ENCODE measurements around the gene MYT1. TPM values are rescaled to one million over a fixed set of nuclear protein-coding genes. Genes with fewer than 3 reads are reported as not detected.

The MYT1 gene
- total RNA-seq, 2 donors from 2014 or later = 2.4 to 4.5 TPM

- TF ChIP-seq CTCF (conservative IDR thresholded peaks at IDR 0.05) = no peak
- 89 to 92% methylated on average over 6 of the region's 6 CpGs for WGBS, 2 experiments (ENCODE audit: insufficient coverage in 1 of 2, insufficient read length in 1 of 2)
- H3K4me1 Mint-ChIP-seq = peaks cover 2% of the 10 kb centered on the region
- Histone ChIP-seq H3K9ac (ENCODE audit: extremely low read depth, low read length, poor library complexity, severe bottlenecking) (no peak overlapping the region), H3K27me3 (ENCODE audit: control insufficient read depth, insufficient read depth, low read length, poor library complexity, severe bottlenecking) (peaks cover 8% of the 10 kb centered on the region), H3K4me1 (ENCODE audit: control insufficient read depth, insufficient read depth, low read length) (no peaks in the 10 kb centered on the region), H3K9me3 (ENCODE audit: control insufficient read depth, low read length) (no peaks in the 10 kb centered on the region), H3K36me3 (ENCODE audit: control insufficient read depth, insufficient read depth, low read length) (no peaks in the 10 kb centered on the region), H3K27ac (ENCODE audit: low read depth, low read length) (no peak overlapping the region), H3K4me3 (ENCODE audit: low read length) (no peak overlapping the region)
- H3K27ac Mint-ChIP-seq = no peak overlapping the region
- DNase-seq = no peak
- H3K9me3 Mint-ChIP-seq = peaks cover 10% of the 10 kb centered on the region
- peaks cover 9% of the 10 kb centered on the region for H3K27me3 Mint-ChIP-seq (ENCODE audit: insufficient read depth)
- peaks cover 10% of the 10 kb centered on the region for H3K36me3 Mint-ChIP-seq (ENCODE audit: low read depth)
- no peak overlapping the region for H3K4me3 Mint-ChIP-seq
These were observed 15.6 kb downstream of the MYT1 start for GRCh38 chr20:64179805-64180204.

GRCh38 chr20:64180673-64181072, 16.4 kb downstream of the MYT1 start:
- no peak for DNase-seq
- TF ChIP-seq CTCF (conservative IDR thresholded peaks at IDR 0.05) = no peak
- peaks cover 2% of the 10 kb centered on the region for H3K4me1 Mint-ChIP-seq
- WGBS, 2 experiments (ENCODE audit: insufficient coverage in 1 of 2, insufficient read length in 1 of 2) = 91 to 97% methylated on average over 6 to 7 of the region's 7 CpGs
- H3K36me3 Mint-ChIP-seq (ENCODE audit: low read depth) = peaks cover 10% of the 10 kb centered on the region
- Histone ChIP-seq H3K27me3 (ENCODE audit: control insufficient read depth, insufficient read depth, low read length, poor library complexity, severe bottlenecking) (peaks cover 8% of the 10 kb centered on the region), H3K4me3 (ENCODE audit: low read length) (no peak overlapping the region), H3K36me3 (ENCODE audit: control insufficient read depth, insufficient read depth, low read length) (no peaks in the 10 kb centered on the region), H3K9ac (ENCODE audit: extremely low read depth, low read length, poor library complexity, severe bottlenecking) (no peak overlapping the region), H3K27ac (ENCODE audit: low read depth, low read length) (no peak overlapping the region), H3K9me3 (ENCODE audit: control insufficient read depth, low read length) (no peaks in the 10 kb centered on the region), H3K4me1 (ENCODE audit: control insufficient read depth, insufficient read depth, low read length) (no peaks in the 10 kb centered on the region)
- H3K9me3 Mint-ChIP-seq = peaks cover 10% of the 10 kb centered on the region
- H3K27ac Mint-ChIP-seq = no peak overlapping the region
- H3K4me3 Mint-ChIP-seq = no peak overlapping the region
- H3K27me3 Mint-ChIP-seq (ENCODE audit: insufficient read depth) = peaks cover 9% of the 10 kb centered on the region

GRCh38 chr20:64181391-64181790, 17.1 kb downstream of the MYT1 start:
- peaks cover 2% of the 10 kb centered on the region for H3K4me1 Mint-ChIP-seq
- H3K27me3 Mint-ChIP-seq (ENCODE audit: insufficient read depth) = peaks cover 7% of the 10 kb centered on the region
- no peaks in the 10 kb centered on the region for H3K36me3 ChIP-seq (ENCODE audit: control insufficient read depth, insufficient read depth, low read length)
- H3K4me3 Mint-ChIP-seq = no peak overlapping the region
- peaks cover 2% of the 10 kb centered on the region for H3K9me3 ChIP-seq (ENCODE audit: control insufficient read depth, low read length)
- peaks cover 17% of the 10 kb centered on the region for H3K9me3 Mint-ChIP-seq
- WGBS, 2 experiments (ENCODE audit: insufficient coverage in 1 of 2, insufficient read length in 1 of 2) = 92 to 100% methylated on average over 2 to 5 of the region's 5 CpGs
- TF ChIP-seq CTCF (conservative IDR thresholded peaks at IDR 0.05) = no peak
- no peaks in the 10 kb centered on the region for H3K4me1 ChIP-seq (ENCODE audit: control insufficient read depth, insufficient read depth, low read length)
- H3K27me3 ChIP-seq (ENCODE audit: control insufficient read depth, insufficient read depth, low read length, poor library complexity, severe bottlenecking) = peaks cover 5% of the 10 kb centered on the region
- no peak overlapping the region for H3K27ac ChIP-seq (ENCODE audit: low read depth, low read length)
- no peak for DNase-seq
- no peak overlapping the region for H3K9ac ChIP-seq (ENCODE audit: extremely low read depth, low read length, poor library complexity, severe bottlenecking)
- H3K27ac Mint-ChIP-seq = no peak overlapping the region
- peaks cover 12% of the 10 kb centered on the region for H3K36me3 Mint-ChIP-seq (ENCODE audit: low read depth)
- no peak overlapping the region for H3K4me3 ChIP-seq (ENCODE audit: low read length)

Measured in endodermal cell (in vitro differentiated cells).